ENCODE data around the gene S100B. TPM values are rescaled to one million over a fixed set of nuclear protein-coding genes. Genes with fewer than 3 reads are reported as not detected.

The S100B gene
- total RNA-seq, 2 donors from 2014 or later = 0.72 TPM; not detected in 1

GRCh38 chr21:46622226-46622625, 17.3 kb upstream of the S100B start:
- peak; percentile 65 to 72 for ATAC-seq (replicated peaks in 1 of 2)
- DNase-seq = peak in 1 of 2 donors; percentile 17
- H3K36me3 Mint-ChIP-seq (ENCODE audit: insufficient read depth in 2 of 2) = peaks cover 4 to 15% of the 10 kb centered on the region in 2 donors
- H3K9me3 Mint-ChIP-seq = peaks cover 3 to 10% of the 10 kb centered on the region in 2 donors
- H3K4me1 Mint-ChIP-seq (ENCODE audit: low read depth) = peaks cover 46% of the 10 kb centered on the region
- peak overlapping the region; percentile 61 to 70 for H3K4me3 Mint-ChIP-seq
- H3K27me3 Mint-ChIP-seq (ENCODE audit: low read depth) = no peaks in the 10 kb centered on the region
- H3K27ac Mint-ChIP-seq = peak overlapping the region; percentile 89

GRCh38 chr21:46621457-46622182, 16.7 kb upstream of the S100B start:
- H3K27me3 Mint-ChIP-seq (ENCODE audit: low read depth) = no peaks in the 10 kb centered on the region
- ATAC-seq (replicated peaks in 1 of 2) = peak; percentile 57 to 75

GRCh38 chr21:46620846-46621245, 16.0 kb upstream of the S100B start:
- H3K27ac Mint-ChIP-seq = no peak overlapping the region
- peaks cover 35% of the 10 kb centered on the region for H3K4me1 Mint-ChIP-seq (ENCODE audit: low read depth)
- ATAC-seq (replicated peaks in 1 of 2) = no peak
- H3K4me3 Mint-ChIP-seq = no peak overlapping the region
- no peaks in the 10 kb centered on the region for H3K27me3 Mint-ChIP-seq (ENCODE audit: low read depth)
- DNase-seq = no peak
- H3K9me3 Mint-ChIP-seq = peaks cover 3 to 5% of the 10 kb centered on the region in 2 donors
- H3K36me3 Mint-ChIP-seq (ENCODE audit: insufficient read depth in 2 of 2) = peaks cover 4 to 8% of the 10 kb centered on the region in 2 donors

More at GRCh38 chr21:46621457-46622182, 16.7 kb upstream of the S100B start:
- peak overlapping the region; percentile 61 to 70 for H3K4me3 Mint-ChIP-seq
- H3K9me3 Mint-ChIP-seq = peaks cover 3 to 10% of the 10 kb centered on the region in 2 donors
- H3K27ac Mint-ChIP-seq = peak overlapping the region; percentile 89
- peaks cover 4 to 14% of the 10 kb centered on the region in 2 donors for H3K36me3 Mint-ChIP-seq (ENCODE audit: insufficient read depth in 2 of 2)
- H3K4me1 Mint-ChIP-seq (ENCODE audit: low read depth) = peaks cover 40% of the 10 kb centered on the region
- peak in 1 of 2 donors; percentile 16 for DNase-seq

- Mint-ChIP-seq H3K36me3 (ENCODE audit: insufficient read depth in 2 of 2) (peaks cover 0 to 1% of the 10 kb centered on the region in 2 donors), H3K4me1 (ENCODE audit: low read depth) (peaks cover 35% of the 10 kb centered on the region), H3K27me3 (ENCODE audit: low read depth) (no peaks in the 10 kb centered on the region), H3K27ac (no peak overlapping the region), H3K9me3 (no peaks in the 10 kb centered on the region), H3K4me3 (no peak overlapping the region)
- no peak for ATAC-seq (replicated peaks in 1 of 2)
- no peak for DNase-seq
These were observed 15.0 kb upstream of the S100B start for GRCh38 chr21:46619846-46620245.

GRCh38 chr21:46618738-46619379, 14.0 kb upstream of the S100B start:
- H3K9me3 Mint-ChIP-seq = no peaks in the 10 kb centered on the region
- peaks cover 0 to 1% of the 10 kb centered on the region in 2 donors for H3K36me3 Mint-ChIP-seq (ENCODE audit: insufficient read depth in 2 of 2)
- ATAC-seq (replicated peaks in 1 of 2) (no peak), DNase-seq (no peak)
- H3K4me1 Mint-ChIP-seq (ENCODE audit: low read depth) = peaks cover 35% of the 10 kb centered on the region
- no peak overlapping the region for H3K4me3 Mint-ChIP-seq
- H3K27me3 Mint-ChIP-seq (ENCODE audit: low read depth) = no peaks in the 10 kb centered on the region
- H3K27ac Mint-ChIP-seq = no peak overlapping the region

GRCh38 chr21:46617267-46618051, 12.6 kb upstream of the S100B start:
- Mint-ChIP-seq H3K27me3 (ENCODE audit: low read depth) (no peaks in the 10 kb centered on the region), H3K9me3 (peaks cover 0 to 1% of the 10 kb centered on the region in 2 donors), H3K27ac (no peak overlapping the region), H3K36me3 (ENCODE audit: insufficient read depth in 2 of 2) (peaks cover 0 to 1% of the 10 kb centered on the region in 2 donors), H3K4me3 (no peak overlapping the region), H3K4me1 (ENCODE audit: low read depth) (peaks cover 27% of the 10 kb centered on the region)
- peak in 1 of 2 donors; percentile 62 for ATAC-seq (replicated peaks in 1 of 2)
- no peak for DNase-seq

GRCh38 chr21:46616656-46617055, 11.8 kb upstream of the S100B start:
- Mint-ChIP-seq H3K27ac (no peak overlapping the region), H3K36me3 (ENCODE audit: insufficient read depth in 2 of 2) (peaks cover 0 to 1% of the 10 kb centered on the region in 2 donors), H3K9me3 (peaks cover 0 to 1% of the 10 kb centered on the region in 2 donors), H3K27me3 (ENCODE audit: low read depth) (no peaks in the 10 kb centered on the region), H3K4me3 (no peak overlapping the region), H3K4me1 (ENCODE audit: low read depth) (peaks cover 19% of the 10 kb centered on the region)
- ATAC-seq (replicated peaks in 1 of 2) = no peak
- no peak for DNase-seq

- DNase-seq (no peak), ATAC-seq (replicated peaks in 1 of 2) (no peak)
- no peak overlapping the region for H3K27ac Mint-ChIP-seq
- H3K27me3 Mint-ChIP-seq (ENCODE audit: low read depth) = no peaks in the 10 kb centered on the region
- peaks cover 0 to 1% of the 10 kb centered on the region in 2 donors for H3K36me3 Mint-ChIP-seq (ENCODE audit: insufficient read depth in 2 of 2)
- H3K9me3 Mint-ChIP-seq = peaks cover 0 to 1% of the 10 kb centered on the region in 2 donors
- peaks cover 13% of the 10 kb centered on the region for H3K4me1 Mint-ChIP-seq (ENCODE audit: low read depth)
- H3K4me3 Mint-ChIP-seq = no peak overlapping the region
These were observed 11.2 kb upstream of the S100B start for GRCh38 chr21:46616050-46616449.

GRCh38 chr21:46613391-46613790, 8.5 kb upstream of the S100B start:
- no peaks in the 10 kb centered on the region for H3K27me3 Mint-ChIP-seq (ENCODE audit: low read depth)
- peaks cover 7% of the 10 kb centered on the region for H3K4me1 Mint-ChIP-seq (ENCODE audit: low read depth)
- no peak overlapping the region for H3K4me3 Mint-ChIP-seq
- H3K36me3 Mint-ChIP-seq (ENCODE audit: insufficient read depth in 2 of 2) = peaks cover 0 to 1% of the 10 kb centered on the region in 2 donors
- DNase-seq (no peak), ATAC-seq (replicated peaks in 1 of 2) (no peak)
- H3K27ac Mint-ChIP-seq = no peak overlapping the region
- H3K9me3 Mint-ChIP-seq = peaks cover 0 to 1% of the 10 kb centered on the region in 2 donors

GRCh38 chr21:46610018-46610701, 5.3 kb upstream of the S100B start:
- Mint-ChIP-seq H3K4me3 (no peak overlapping the region), H3K9me3 (peaks cover 0 to 1% of the 10 kb centered on the region in 2 donors), H3K4me1 (ENCODE audit: low read depth) (peaks cover 27% of the 10 kb centered on the region), H3K36me3 (ENCODE audit: insufficient read depth in 2 of 2) (peaks cover 0 to 1% of the 10 kb centered on the region in 2 donors), H3K27ac (no peak overlapping the region), H3K27me3 (ENCODE audit: low read depth) (no peaks in the 10 kb centered on the region)
- ATAC-seq (replicated peaks in 1 of 2) (no peak), DNase-seq (no peak)

- Mint-ChIP-seq H3K9me3 (peaks cover 0 to 1% of the 10 kb centered on the region in 2 donors), H3K27me3 (ENCODE audit: low read depth) (no peaks in the 10 kb centered on the region), H3K36me3 (ENCODE audit: insufficient read depth in 2 of 2) (peaks cover 0 to 1% of the 10 kb centered on the region in 2 donors), H3K4me1 (ENCODE audit: low read depth) (peaks cover 33% of the 10 kb centered on the region), H3K4me3 (no peak overlapping the region), H3K27ac (no peak overlapping the region)
- no peak for ATAC-seq (replicated peaks in 1 of 2)
- DNase-seq = no peak
These were observed 3.8 kb upstream of the S100B start for GRCh38 chr21:46608672-46609111.

GRCh38 chr21:46607636-46608035, 2.8 kb upstream of the S100B start:
- no peaks in the 10 kb centered on the region for H3K9me3 Mint-ChIP-seq
- no peaks in the 10 kb centered on the region for H3K27me3 Mint-ChIP-seq (ENCODE audit: low read depth)
- ATAC-seq (replicated peaks in 1 of 2) = no peak
- no peak overlapping the region for H3K27ac Mint-ChIP-seq
- no peak overlapping the region for H3K4me3 Mint-ChIP-seq
- H3K36me3 Mint-ChIP-seq (ENCODE audit: insufficient read depth in 2 of 2) = peaks cover 0 to 1% of the 10 kb centered on the region in 2 donors
- H3K4me1 Mint-ChIP-seq (ENCODE audit: low read depth) = peaks cover 33% of the 10 kb centered on the region
- no peak for DNase-seq
